ENCODE measurements around the gene ZNF518B.

Gene ZNF518B

GRCh38 chr4:10455133-10455532 lies 2.1 kb downstream of the ZNF518B start:
- CTCF ChIA-PET: interaction anchor here (1.6 kb wide), 1 partner anchor 10 kb away, joined by 4 read pairs; no protein-coding TSS in a partner anchor
- no peak for TF ChIP-seq CTCF (IDR thresholded peaks at IDR 0.05; ENCODE audit: control extremely low read depth, extremely low read depth, low read depth, missing control alignments)
- POLR2A ChIA-PET: no interaction called here
- DNase-seq (ENCODE audit: extremely low spot score): no peak

- TF ChIP-seq CTCF (IDR thresholded peaks at IDR 0.05; ENCODE audit: control extremely low read depth, extremely low read depth, low read depth, missing control alignments): no peak
- ChIA-PET POLR2A (no interaction called here), CTCF (interaction anchor here (1.6 kb wide), 1 partner anchor 10 kb away, joined by 4 read pairs; no protein-coding TSS in a partner anchor)
- no peak for DNase-seq (ENCODE audit: extremely low spot score)
These were observed 2.5 kb downstream of the ZNF518B start for GRCh38 chr4:10454726-10455125.

- DNase-seq (ENCODE audit: extremely low spot score): no peak
- ChIA-PET POLR2A (no interaction called here), CTCF (interaction anchor here (1.6 kb wide), 1 partner anchor 9 kb away, joined by 4 read pairs; no protein-coding TSS in a partner anchor)
- TF ChIP-seq CTCF (IDR thresholded peaks at IDR 0.05; ENCODE audit: control extremely low read depth, extremely low read depth, low read depth, missing control alignments): no peak
These were observed 3.1 kb downstream of the ZNF518B start for GRCh38 chr4:10454121-10454520.

GRCh38 chr4:10448991-10449390 lies 8.2 kb downstream of the ZNF518B start:
- TF ChIP-seq CTCF (IDR thresholded peaks at IDR 0.05; ENCODE audit: control extremely low read depth, extremely low read depth, low read depth, missing control alignments): no peak
- no peak for DNase-seq (ENCODE audit: extremely low spot score)
- CTCF ChIA-PET: interaction anchor here (1.1 to 1.6 kb wide), 3 partner anchors 10 to 14 kb away, joined by 3 to 7 read pairs (median 4); no protein-coding TSS in a partner anchor
- POLR2A ChIA-PET: no interaction called here

- DNase-seq (ENCODE audit: extremely low spot score): no peak
- ChIA-PET CTCF (interaction anchor here (1.7 kb wide), 1 partner anchor 39 kb away, joined by 4 read pairs; no protein-coding TSS in a partner anchor), POLR2A (no interaction called here)
- no peak for TF ChIP-seq CTCF (IDR thresholded peaks at IDR 0.05; ENCODE audit: control extremely low read depth, extremely low read depth, low read depth, missing control alignments)
These were observed 14.2 kb downstream of the ZNF518B start for GRCh38 chr4:10442976-10443375.

GRCh38 chr4:10441512-10441911 lies 15.7 kb downstream of the ZNF518B start:
- DNase-seq (ENCODE audit: extremely low spot score): no peak
- POLR2A ChIA-PET: no interaction called here
- CTCF ChIA-PET: interaction anchor here (2.7 kb wide), 1 partner anchor 19 kb away, joined by 12 read pairs; no protein-coding TSS in a partner anchor
- no peak for TF ChIP-seq CTCF (IDR thresholded peaks at IDR 0.05; ENCODE audit: control extremely low read depth, extremely low read depth, low read depth, missing control alignments)

Measured in GM10248 (cell line).